Testis (tissue), 2 donors: ENCODE measurements around the gene ANKRD13A.

Source experiments
- POLR2A ChIP-seq: fragments of 450-650 bp; IDR thresholded peaks from one replicate; pipeline ENCODE4 v1.6.1; 2017; ENCODE audit warnings: antibody characterized with exemption, mild to moderate bottlenecking, moderate library complexity
- TF ChIP-seq, protein P1 (sequence below), 3 experiments: fragments of 450-650 bp in 2 of 3; fragments of 200-600 bp in 1 of 3; sonication (generic) in 1 of 3; IDR thresholded peaks; one replicate each; pipeline ENCODE4 v1.5.1; 2016 to 2019; ENCODE audit warnings: antibody characterized with exemption in 3 of 3, mild to moderate bottlenecking in 2 of 3, moderate library complexity in 1 of 3

DNA sequence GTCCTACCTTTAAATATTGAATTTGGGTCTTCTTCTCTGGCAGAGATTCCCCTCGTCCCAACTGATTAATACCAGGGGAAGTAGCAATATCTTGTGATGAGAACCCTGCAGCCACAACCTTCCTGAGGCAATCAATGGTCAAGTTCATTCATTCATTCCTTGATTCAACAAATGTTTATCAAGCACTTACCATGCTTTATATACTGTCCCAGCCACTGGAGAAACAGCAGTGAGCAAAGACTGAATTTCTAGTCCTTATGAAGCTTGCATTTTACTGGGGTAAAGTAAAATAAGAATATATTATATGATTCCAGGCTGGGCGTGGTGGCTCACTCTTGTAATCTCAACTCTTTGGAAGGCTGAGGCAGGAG lies 2.8 kb upstream of the ANKRD13A start:
- TF ChIP-seq, protein P1, sequence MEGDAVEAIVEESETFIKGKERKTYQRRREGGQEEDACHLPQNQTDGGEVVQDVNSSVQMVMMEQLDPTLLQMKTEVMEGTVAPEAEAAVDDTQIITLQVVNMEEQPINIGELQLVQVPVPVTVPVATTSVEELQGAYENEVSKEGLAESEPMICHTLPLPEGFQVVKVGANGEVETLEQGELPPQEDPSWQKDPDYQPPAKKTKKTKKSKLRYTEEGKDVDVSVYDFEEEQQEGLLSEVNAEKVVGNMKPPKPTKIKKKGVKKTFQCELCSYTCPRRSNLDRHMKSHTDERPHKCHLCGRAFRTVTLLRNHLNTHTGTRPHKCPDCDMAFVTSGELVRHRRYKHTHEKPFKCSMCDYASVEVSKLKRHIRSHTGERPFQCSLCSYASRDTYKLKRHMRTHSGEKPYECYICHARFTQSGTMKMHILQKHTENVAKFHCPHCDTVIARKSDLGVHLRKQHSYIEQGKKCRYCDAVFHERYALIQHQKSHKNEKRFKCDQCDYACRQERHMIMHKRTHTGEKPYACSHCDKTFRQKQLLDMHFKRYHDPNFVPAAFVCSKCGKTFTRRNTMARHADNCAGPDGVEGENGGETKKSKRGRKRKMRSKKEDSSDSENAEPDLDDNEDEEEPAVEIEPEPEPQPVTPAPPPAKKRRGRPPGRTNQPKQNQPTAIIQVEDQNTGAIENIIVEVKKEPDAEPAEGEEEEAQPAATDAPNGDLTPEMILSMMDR (IDR thresholded peaks at IDR 0.05): no peak
- no peak for TF ChIP-seq POLR2A
